K562 (cell line): ENCODE results near the gene GRM5. TPM values are rescaled to one million over a fixed set of nuclear protein-coding genes. Genes with fewer than 3 reads are reported as not detected.
A peak's percentile ranks its signal among the peaks of the same experiment; 100 is the strongest.

ENCODE experiments used
- ATAC-seq: fragments of 200-7000 bp; cut with Tn5 transposase; 3 replicates; pipeline ENCODE4 v1.9.1; 2020; ENCODE audit warnings: moderate library complexity
- BruUV-seq: library from RNA; stranded (reverse); fragments of 400-500 nt; replicated peaks from 2 replicates; lab custom pipeline; 2021; lab: Mats Ljungman, UMichigan
- CTCF ChIA-PET: fragments of 300-600 bp; formaldehyde crosslinking; extraction: SDS; loops from one replicate; lab custom pipeline; 2021; ENCODE audit warnings: low intra/inter-chr PET ratio; lab: Yijun Ruan, JAX
- POLR2A ChIA-PET: fragments of 300-600, 350-650 bp; sonication (Branson Sonifier 250); formaldehyde crosslinking; extraction: SDS; loops from one replicate; lab custom pipeline; 2021; ENCODE audit warnings: antibody characterized with exemption, inconsistent platforms; lab: Yijun Ruan, JAX
- DNase-seq, 4 experiments: peaks; one replicate each; pipeline versions ENCODE4 v3.0.0 to v3.0.0-alpha.2; 2011 to 2018; ENCODE audit warnings: low spot score in 3 of 4, mixed read lengths in 3 of 4; ENCODE audit errors: extremely low read depth in 1 of 4
- FAIRE-seq: peaks from 2 replicates; lab custom pipeline; 2011; peaks lifted over from hg19 to GRCh38; lab: Jason Lieb, UNC
- H2AFZ ChIP-seq: 2 replicates; pipeline ENCODE4 v1.6.0; 2011; ENCODE audit warnings: low read depth, low read length, control low read depth, inconsistent platforms
- H3K27ac ChIP-seq: fragments of 200-600 bp; 3 replicates; pipeline ENCODE4 v1.8.0; 2011; ENCODE audit warnings: low read depth, mild to moderate bottlenecking, control low read depth, inconsistent platforms, low read length, moderate library complexity, mixed read lengths; ENCODE audit errors: extremely low read depth
- H3K27me3 ChIP-seq, 2 experiments: fragments of 300-600 bp in 1 of 2; 2 replicates in 1 of 2; 3 replicates in 1 of 2; pipeline versions ENCODE4 v1.6.0 to v1.8.0; 2011; ENCODE audit warnings: inconsistent platforms in 2 of 2, low read length in 2 of 2, mild to moderate bottlenecking in 1 of 2, mixed read lengths in 1 of 2, moderate library complexity in 1 of 2; ENCODE audit not compliant: control insufficient read depth in 2 of 2, insufficient read depth in 2 of 2
- H3K36me3 ChIP-seq: fragments of 300-600 bp; 3 replicates; pipeline ENCODE4 v1.8.0; 2011; ENCODE audit warnings: mild to moderate bottlenecking, low read length, inconsistent platforms; ENCODE audit not compliant: control insufficient read depth, insufficient read depth
- H3K4me1 ChIP-seq, 2 experiments: fragments of 200-600 bp in 1 of 2; replicated peaks in 1 of 2; 2 replicates in 1 of 2; 3 replicates in 1 of 2; pipeline versions ENCODE4 v1.5.1 to v1.8.0; 2011; ENCODE audit warnings: inconsistent platforms in 2 of 2, low read length in 2 of 2, mild to moderate bottlenecking in 1 of 2, mixed read lengths in 1 of 2, moderate library complexity in 1 of 2; ENCODE audit not compliant: control insufficient read depth in 2 of 2, insufficient read depth in 2 of 2
- H3K4me2 ChIP-seq: 2 replicates; pipeline ENCODE4 v1.6.1; 2011; ENCODE audit warnings: low read length, control low read depth, inconsistent platforms, mixed read lengths; ENCODE audit not compliant: insufficient read depth
- H3K4me3 ChIP-seq: fragments of 200-600 bp; sonication (generic), shearing (Covaris generic); 2 replicates; pipeline ENCODE4 v1.5.1; 2016; ENCODE audit warnings: control low read depth, inconsistent platforms
- H3K79me2 ChIP-seq: fragments of 200-600 bp; 3 replicates; pipeline ENCODE4 v1.8.0; 2011; ENCODE audit warnings: low read length, inconsistent platforms; ENCODE audit not compliant: control insufficient read depth, insufficient read depth
- H3K9ac ChIP-seq, 2 experiments: 2 replicates each; pipeline versions ENCODE4 v1.6.0 to v1.6.1; 2011; ENCODE audit warnings: low read depth in 2 of 2, low read length in 2 of 2, control low read depth in 1 of 2, inconsistent platforms in 1 of 2, mild to moderate bottlenecking in 1 of 2, mixed read lengths in 1 of 2; ENCODE audit not compliant: insufficient read depth in 1 of 2
- H3K9me1 ChIP-seq: one replicate; pipeline ENCODE4 v1.6.0; 2011; ENCODE audit warnings: inconsistent platforms, mild to moderate bottlenecking, low read length, moderate library complexity; ENCODE audit not compliant: control insufficient read depth, insufficient read depth
- H3K9me3 ChIP-seq: replicated peaks from 2 replicates; pipeline ENCODE4 v1.5.1; 2011; ENCODE audit warnings: low read depth, low read length, inconsistent platforms; ENCODE audit not compliant: control insufficient read depth, insufficient read depth
- H4K20me1 ChIP-seq: replicated peaks from 2 replicates; pipeline ENCODE4 v1.6.1; 2011; ENCODE audit warnings: low read length, inconsistent platforms, mixed read lengths; ENCODE audit not compliant: control insufficient read depth, insufficient read depth
- ILF3 ChIP-seq: fragments of 450-650 bp; IDR thresholded peaks from 2 replicates; pipeline ENCODE4 v1.6.1; 2018; ENCODE audit warnings: antibody characterized with exemption, mild to moderate bottlenecking, moderate library complexity, borderline replicate concordance
- MCM3 ChIP-seq: fragments of 450-650 bp; IDR thresholded peaks from 2 replicates; pipeline ENCODE4 v1.6.1; 2016
- VEZF1 ChIP-seq: fragments of 200-800 bp; sonication (Bioruptor generic); IDR thresholded peaks from 2 replicates; pipeline ENCODE4 v1.6.1; 2017; ENCODE audit warnings: missing genetic modification characterization, missing compliant biosample characterization
- ZNF316 ChIP-seq: fragments of 450-650 bp; IDR thresholded peaks from 2 replicates; pipeline ENCODE4 v1.6.1; 2016
- ZNF584 ChIP-seq: fragments of 200-800 bp; sonication (Bioruptor generic); IDR thresholded peaks from 2 replicates; pipeline ENCODE4 v1.6.1; 2016; ENCODE audit warnings: low read depth, mild to moderate bottlenecking, missing genetic modification characterization, missing compliant biosample characterization
- ZNF785 ChIP-seq: fragments of 250-450 bp; sonication (Bioruptor Pico); IDR thresholded peaks from 2 replicates; pipeline ENCODE4 v1.4.0; 2020; ENCODE audit warnings: mild to moderate bottlenecking
- in situ Hi-C: fragments of 300-500 bp; cut with MboI; formaldehyde crosslinking; loops from 4 replicates; pipeline ENCODE4 v1.15.0; 2018; ENCODE audit warnings: inconsistent platforms, mixed read lengths
- intact Hi-C: fragments of 100-400 bp; cut with micrococcal nuclease; formaldehyde crosslinking; loops from 2 replicates; pipeline ENCODE4 v1.14.2; 2022
- polyA plus RNA-seq, 8 experiments: library from polyadenylated mRNA; depleted of rRNA in 4 of 8; stranded (reverse) in 5 of 8; unstranded in 3 of 8; fragments of >200 nt; fragmentation: Nextera tagmentation in 2 of 8; fragmentation: Illumina TruSeq in 1 of 8; extraction: Ambion mirVana in 2 of 8; extraction: Trizol in 1 of 8; gene quantifications; 2 replicates each; pipeline versions ENCODE4 v1.2.1 to v1.2.3, GENCODE V29; 2011 to 2014; ENCODE audit warnings: inconsistent platforms in 1 of 8, missing spikeins in 1 of 8
- total RNA-seq, 7 experiments: library from RNA; depleted of rRNA in 6 of 7; stranded (reverse); fragments of >200 nt in 6 of 7; fragmentation: Illumina TruSeq in 2 of 7; extraction: Trizol in 2 of 7; gene quantifications; 2 replicates each; pipeline versions ENCODE4 v1.2.1 to v1.2.3, GENCODE V29; 2011 to 2021; ENCODE audit warnings: low replicate concordance in 1 of 7

GRM5 gene
- total and polyA plus RNA-seq, 9 of the 15 experiments (the other 6 are each of a cell fraction or from before 2014, with no cell fraction given), result not detected

- Histone ChIP-seq H3K9me1 (no peaks in the 10 kb centered on the region), H3K4me3 (no peak overlapping the region), H3K36me3 (no peaks in the 10 kb centered on the region), H3K79me2 (no peaks in the 10 kb centered on the region), H3K4me1 (no peaks in the 10 kb centered on the region), H2AFZ (no peak overlapping the region), H3K4me2 (no peak overlapping the region), H4K20me1 (no peaks in the 10 kb centered on the region), H3K9me3 (no peaks in the 10 kb centered on the region), H3K27me3 (peaks cover 0 to 7% of the 10 kb centered on the region in 2 experiments; a peak in 3 of 5 replicates), H3K27ac (no peak overlapping the region), H3K9ac (no peak overlapping the region)
- ChIA-PET CTCF (no interaction called here), POLR2A (interaction anchor here (1.0 kb wide), 1 partner anchor 8 kb away, joined by 3 read pairs; no protein-coding TSS in a partner anchor)
- intact Hi-C loops, result no loop called here
- TF ChIP-seq ZNF316 (peak; percentile 22; the same call in 1 of the 2 replicates), MCM3 (no peak)
- FAIRE-seq (no peak), ATAC-seq (no peak), DNase-seq (no peak)
- in situ Hi-C loops, result no loop called here
- no TSS peak for BruUV-seq
Measured at GRCh38 chr11:88521399-88521798, 544.4 kb downstream of the GRM5 start.

GRCh38 chr11:88520391-88520790 lies 545.4 kb downstream of the GRM5 start:
- intact Hi-C loops (no loop called here), in situ Hi-C loops (no loop called here)
- BruUV-seq, result no TSS peak
- Histone ChIP-seq H3K36me3 (no peaks in the 10 kb centered on the region), H3K9me3 (no peaks in the 10 kb centered on the region), H2AFZ (no peak overlapping the region), H3K4me2 (no peak overlapping the region), H3K27ac (no peak overlapping the region), H3K4me1 (no peaks in the 10 kb centered on the region), H3K79me2 (no peaks in the 10 kb centered on the region), H3K4me3 (no peak overlapping the region), H3K9me1 (no peaks in the 10 kb centered on the region), H4K20me1 (no peaks in the 10 kb centered on the region; the same call in 1 of the 2 replicates), H3K9ac (no peak overlapping the region), H3K27me3 (peaks cover 0 to 6% of the 10 kb centered on the region in 2 experiments; a peak in 3 of 5 replicates)
- TF ChIP-seq ZNF584 (CRISPR knock-in tag), result no peak
- TF ChIP-seq VEZF1, result no peak
- TF ChIP-seq ILF3, result no peak
- no peak for TF ChIP-seq ZNF785
- ATAC-seq, result no peak
- FAIRE-seq, result no peak
- DNase-seq, result no peak
- POLR2A ChIA-PET, result no interaction called here
- CTCF ChIA-PET, result no interaction called here
